ENCODE measurements around the gene TP53INP2.

TP53INP2 gene

GRCh38 chr20:34706302-34706875 is 2.2 kb downstream of the TP53INP2 start:
- no peak for TF ChIP-seq CTCF (IDR thresholded peaks at IDR 0.05; ENCODE audit: low read depth, low read length, missing control alignments)
- no peak for DNase-seq (ENCODE audit: low read depth)
- H3K4me3 ChIP-seq (ENCODE audit: low read depth, low read length) = no peak overlapping the region
- in situ Hi-C loops (cut with HindIII; ENCODE audit: low sequenced_read_pairs) = no loop called here

- in situ Hi-C loops (cut with HindIII; ENCODE audit: low sequenced_read_pairs) = no loop called here
- TF ChIP-seq CTCF (IDR thresholded peaks at IDR 0.05; ENCODE audit: low read depth, low read length, missing control alignments) = no peak
- no peak for DNase-seq (ENCODE audit: low read depth)
- no peak overlapping the region for H3K4me3 ChIP-seq (ENCODE audit: low read depth, low read length)
These were observed 3.0 kb downstream of the TP53INP2 start for GRCh38 chr20:34706912-34707784.

GRCh38 chr20:34708621-34709043 is 4.5 kb downstream of the TP53INP2 start:
- peak overlapping the region; percentile 52 for H3K4me3 ChIP-seq (ENCODE audit: low read depth, low read length)
- in situ Hi-C loops (cut with HindIII; ENCODE audit: low sequenced_read_pairs) = no loop called here
- DNase-seq (ENCODE audit: low read depth) = no peak
- TF ChIP-seq CTCF (IDR thresholded peaks at IDR 0.05; ENCODE audit: low read depth, low read length, missing control alignments) = peak; percentile 50

- H3K4me3 ChIP-seq (ENCODE audit: low read depth, low read length) = peak overlapping the region; percentile 52
- in situ Hi-C loops (cut with HindIII; ENCODE audit: low sequenced_read_pairs) = no loop called here
- DNase-seq (ENCODE audit: low read depth) = no peak
- TF ChIP-seq CTCF (IDR thresholded peaks at IDR 0.05; ENCODE audit: low read depth, low read length, missing control alignments) = no peak
These were observed 5.1 kb downstream of the TP53INP2 start for GRCh38 chr20:34709044-34709830.

GRCh38 chr20:34709831-34710567 is 5.9 kb downstream of the TP53INP2 start:
- no peak for DNase-seq (ENCODE audit: low read depth)
- H3K4me3 ChIP-seq (ENCODE audit: low read depth, low read length) = peak overlapping the region; percentile 52
- in situ Hi-C loops (cut with HindIII; ENCODE audit: low sequenced_read_pairs) = no loop called here
- TF ChIP-seq CTCF (IDR thresholded peaks at IDR 0.05; ENCODE audit: low read depth, low read length, missing control alignments) = no peak

GRCh38 chr20:34710568-34710839 is 6.4 kb downstream of the TP53INP2 start:
- in situ Hi-C loops (cut with HindIII; ENCODE audit: low sequenced_read_pairs) = no loop called here
- peak overlapping the region; percentile 52 for H3K4me3 ChIP-seq (ENCODE audit: low read depth, low read length)
- DNase-seq (ENCODE audit: low read depth) = no peak
- no peak for TF ChIP-seq CTCF (IDR thresholded peaks at IDR 0.05; ENCODE audit: low read depth, low read length, missing control alignments)
